Measurements from ENCODE around the gene KCNJ11. TPM values are rescaled to one million over a fixed set of nuclear protein-coding genes. Genes with fewer than 3 reads are reported as not detected.

The KCNJ11 gene
- total and polyA plus RNA-seq, 2 of the 4 experiments (the other 2 are of a cell fraction): not detected

GRCh38 chr11:17397311-17398002 is 9.0 kb upstream of the KCNJ11 start:
- Histone ChIP-seq H2AFZ (replicated peaks; ENCODE audit: low read length, poor library complexity) (no peak overlapping the region), H3K9me1 (ENCODE audit: insufficient read depth, low read length) (no peaks in the 10 kb centered on the region), H2AK9ac (replicated peaks; ENCODE audit: low read depth, low read length, poor library complexity) (no peak overlapping the region), H2AK5ac (ENCODE audit: low read depth, low read length) (no peak overlapping the region), H3K9me3 (ENCODE audit: control insufficient read depth, insufficient read depth, low read length) (no peaks in the 10 kb centered on the region), H4K20me1 (ENCODE audit: insufficient read depth, low read length) (no peaks in the 10 kb centered on the region), H4K8ac (ENCODE audit: low read depth in 2 of 2, low read length in 2 of 2) (no peak overlapping the region), H3K4ac (ENCODE audit: low read depth, low read length) (no peak overlapping the region), H3K4me1 (ENCODE audit: control insufficient read depth, insufficient read depth, low read length) (no peaks in the 10 kb centered on the region), H3K23ac (ENCODE audit: low read depth, low read length) (no peak overlapping the region), H2BK120ac (ENCODE audit: low read depth, low read length) (no peak overlapping the region), H3K79me1 (ENCODE audit: low read depth in 1 of 2, low read length in 2 of 2) (no peaks in the 10 kb centered on the region), H2BK20ac (ENCODE audit: low read depth, low read length) (no peak overlapping the region), H3K9ac (ENCODE audit: low read depth, low read length) (no peak overlapping the region), H4K91ac (ENCODE audit: insufficient read depth, low read depth, low read length) (no peak overlapping the region), H3K14ac (replicated peaks; ENCODE audit: low read depth, low read length) (no peak overlapping the region), H2BK5ac (ENCODE audit: low read depth, low read length, poor library complexity, severe bottlenecking) (no peak overlapping the region), H3K4me3 (ENCODE audit: insufficient read depth, low read depth, low read length) (no peak overlapping the region), H3K4me2 (ENCODE audit: low read depth, low read length) (no peak overlapping the region), H4K5ac (ENCODE audit: low read depth, low read length) (no peak overlapping the region), H3K27ac (ENCODE audit: insufficient read depth, low read length) (no peak overlapping the region), H3K18ac (ENCODE audit: low read depth, low read length) (no peak overlapping the region), H2BK15ac (ENCODE audit: low read depth, low read length) (no peak overlapping the region), H3K27me3 (ENCODE audit: control insufficient read depth, insufficient read depth, low read length) (peaks cover 6% of the 10 kb centered on the region; the same call in 1 of the 2 replicates), H3K36me3 (ENCODE audit: control insufficient read depth, insufficient read depth, low read length) (no peaks in the 10 kb centered on the region), H3K56ac (ENCODE audit: extremely low read depth, insufficient read depth, low read length) (no peak overlapping the region)
- intact Hi-C loops (cut with micrococcal nuclease) (no loop called here), in situ Hi-C loops (cut with MboI; ENCODE audit: low sequenced_read_pairs) (no loop called here), dilution Hi-C loops (cut with HindIII; ENCODE audit: low sequenced_read_pairs, unreplicated experiment) (no loop called here)
- WGBS, 2 experiments (ENCODE audit: extremely low coverage in 2 of 2, insufficient read length in 1 of 2): 53% methylated on average over 3 of the region's 14 CpGs; no CpG with 5 or more reads in 1 of the 2 experiments
- POLR2A ChIA-PET (ENCODE audit: unreplicated experiment): no interaction called here
- BruUV-seq (replicated peaks): no TSS peak
- CTCF ChIA-PET: no interaction called here
- ATAC-seq (ENCODE audit: low read depth) (no peak), DNase-seq (no peak)
- TF ChIP-seq ELK1 (IDR thresholded peaks at IDR 0.05; ENCODE audit: borderline replicate concordance, low read depth, low read length) (no peak), CEBPB (IDR thresholded peaks at IDR 0.05; ENCODE audit: low read depth, low read length) (no peak), RCOR1 (IDR thresholded peaks at IDR 0.05; ENCODE audit: insufficient replicate concordance, low read length) (no peak), BHLHE40 (IDR thresholded peaks at IDR 0.05; ENCODE audit: low read depth, low read length) (no peak), MAFK (IDR thresholded peaks at IDR 0.05; ENCODE audit: low read depth, low read length) (no peak), RAD21 (IDR thresholded peaks at IDR 0.05; ENCODE audit: low read length) (no peak), MXI1 (IDR thresholded peaks at IDR 0.05; ENCODE audit: borderline replicate concordance, low read depth, low read length) (no peak), NFE2L2 (IDR thresholded peaks at IDR 0.05; ENCODE audit: low read depth, low read length) (no peak), CHD1 (IDR thresholded peaks at IDR 0.05; ENCODE audit: low read depth, low read length) (no peak)
